Stimulated activated CD4-positive, alpha-beta T cell treated with anti-CD3 and anti-CD28 coated beads, Interleukin-2, amount 100 ng/mL, for 24 hours (primary cell): Measurements from ENCODE around the gene FRMPD1.
"Not testable (repeated sequence)": the region's sequence is repeated elsewhere in the genome, so short reads cannot be mapped to it uniquely, and the experiment has no call there.

Source experiments
- DNase-seq, 2 donors: peaks; one replicate each; pipeline ENCODE4 v3.0.0-alpha.2; 2020

FRMPD1 gene

DNA sequence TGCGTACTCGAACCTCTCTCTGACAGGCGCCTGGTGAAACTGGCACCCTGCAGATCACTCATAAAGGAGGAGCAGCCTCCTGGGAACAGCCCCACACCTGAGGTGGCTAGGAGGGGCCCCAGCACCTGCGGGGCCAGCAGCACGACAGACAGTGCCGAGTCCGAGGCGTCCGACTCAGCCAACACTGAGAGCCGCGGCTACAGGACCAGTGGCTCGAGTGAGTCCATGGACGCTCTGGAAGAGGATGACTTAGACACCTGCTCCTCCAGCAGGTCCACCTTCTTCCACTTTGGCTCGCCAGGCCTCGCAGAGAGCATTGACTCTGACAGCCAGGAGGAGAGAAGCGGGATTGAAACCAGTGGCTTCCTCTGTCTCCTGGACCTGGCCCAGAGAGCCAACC, 89.4 kb downstream of the FRMPD1 start:
- no peak for DNase-seq

DNA sequence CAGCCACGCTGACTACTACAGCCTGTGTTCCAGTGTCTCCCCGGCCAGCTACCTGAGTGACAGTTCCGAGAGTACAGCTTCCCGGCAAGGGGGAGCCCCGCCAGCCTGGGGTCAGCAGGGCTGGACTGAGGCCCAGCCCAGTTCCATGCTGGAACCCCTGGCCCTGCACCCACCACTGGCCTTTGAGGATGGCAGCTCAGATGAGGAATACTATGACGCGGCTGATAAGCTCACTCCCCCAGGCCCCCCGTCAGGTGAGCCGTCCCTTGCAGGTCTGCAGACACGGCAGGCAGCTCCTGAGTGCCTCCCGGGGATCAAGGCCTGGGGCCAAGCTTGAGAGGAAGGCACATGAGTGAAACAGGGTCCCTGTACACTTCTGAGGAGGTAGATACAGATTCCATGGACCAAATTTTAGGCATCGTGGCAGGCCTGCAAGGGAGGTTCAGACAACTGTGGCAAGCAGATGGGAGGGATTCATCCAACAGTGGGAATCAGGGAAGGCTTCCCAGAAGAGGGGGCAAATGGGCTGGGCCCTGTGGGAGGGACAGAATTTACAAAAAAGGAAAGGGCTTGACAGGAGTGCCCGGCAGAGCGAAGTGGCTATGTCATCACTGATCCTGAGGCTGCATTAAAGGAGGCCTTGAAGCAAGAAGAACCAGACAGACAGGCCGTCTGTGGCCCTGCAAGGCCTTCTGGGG, 90.0 kb downstream of the FRMPD1 start:
- DNase-seq = no peak

DNA sequence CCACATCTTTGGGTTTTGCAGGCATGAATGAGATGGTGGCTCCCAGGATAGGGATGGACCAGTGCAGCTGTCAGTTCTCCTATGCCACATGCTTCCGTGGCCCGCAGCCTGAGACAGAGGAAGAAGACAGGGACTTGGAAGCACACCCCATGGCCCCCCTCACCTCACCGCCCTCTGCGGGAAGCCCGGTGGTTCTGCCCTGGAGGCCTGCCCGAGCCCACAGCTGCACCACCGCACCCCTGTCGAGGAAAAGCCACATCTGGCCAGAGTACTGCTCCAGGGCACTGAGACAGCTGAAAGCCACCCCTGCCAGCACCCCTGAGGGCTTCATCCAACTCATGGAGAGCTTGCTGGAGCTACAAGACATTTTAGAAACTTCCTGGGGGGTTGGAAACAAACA, 95.2 kb downstream of the FRMPD1 start:
- no peak for DNase-seq

- DNase-seq = no peak
These were observed 95.9 kb downstream of the FRMPD1 start for GRCh38 chr9:37746448-37747270.

DNA sequence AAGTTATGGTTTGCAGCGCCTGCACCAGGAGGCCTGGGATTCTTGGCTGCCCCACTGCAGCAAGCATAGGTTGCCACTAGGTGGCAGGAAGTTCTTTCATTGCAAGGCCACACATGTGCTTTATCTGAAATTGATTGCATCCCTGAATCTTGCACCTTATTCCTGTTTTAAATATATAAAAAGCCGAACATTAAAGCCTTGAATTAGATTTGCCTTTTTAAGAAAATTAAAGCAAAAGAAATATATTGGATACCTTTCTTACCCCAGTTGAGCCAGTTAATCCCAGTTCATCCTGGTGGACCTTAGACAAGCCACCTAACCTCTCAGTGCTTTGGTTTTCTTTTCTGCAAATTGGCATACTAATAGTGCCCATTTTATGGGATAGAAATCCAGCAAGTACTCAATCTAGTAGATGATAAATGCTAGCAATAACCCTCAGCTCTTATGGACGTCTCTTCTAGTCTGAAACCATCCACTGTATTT, 96.6 kb downstream of the FRMPD1 start:
- DNase-seq = peak; percentile 56 to 65

DNA sequence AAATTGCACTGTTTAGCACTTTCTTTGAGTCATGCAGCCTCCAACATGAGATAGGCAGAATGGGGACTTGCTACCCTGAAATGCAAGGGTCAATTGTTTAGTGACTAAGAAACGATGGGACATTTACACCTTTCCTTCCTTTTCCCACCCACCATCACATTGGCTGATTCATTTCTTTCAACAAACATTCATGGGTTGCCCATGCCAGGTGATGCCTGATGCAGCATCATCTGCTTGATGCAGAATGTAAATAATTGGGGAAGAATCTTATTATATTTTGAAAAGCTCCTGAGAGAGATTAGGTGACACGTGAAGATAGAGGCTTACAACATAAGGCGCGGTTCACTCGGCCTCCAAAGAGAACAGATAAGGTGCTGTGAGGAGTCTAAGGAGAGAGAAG, 98.4 kb downstream of the FRMPD1 start:
- no peak for DNase-seq

DNA sequence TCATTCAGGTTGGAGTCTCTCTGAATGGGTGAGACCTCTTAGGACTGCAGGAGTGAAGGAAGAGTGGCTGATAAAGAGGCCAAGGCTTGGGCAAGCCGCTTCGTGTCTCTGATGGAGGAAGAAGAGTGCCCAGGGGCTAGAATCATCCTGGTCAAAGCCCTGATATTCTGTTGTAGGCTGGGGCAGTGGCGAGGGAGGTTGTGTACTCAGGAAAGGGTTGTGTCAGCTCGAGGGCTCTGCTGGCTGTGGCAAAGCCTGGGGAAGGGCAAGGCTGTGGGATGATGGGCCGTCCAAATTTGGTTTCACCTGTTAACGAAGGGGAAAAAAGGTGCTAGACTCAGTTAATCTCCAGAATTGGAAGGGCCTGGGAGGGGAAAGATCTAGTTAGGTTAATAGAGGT, 100.4 kb downstream of the FRMPD1 start:
- no peak for DNase-seq

DNA sequence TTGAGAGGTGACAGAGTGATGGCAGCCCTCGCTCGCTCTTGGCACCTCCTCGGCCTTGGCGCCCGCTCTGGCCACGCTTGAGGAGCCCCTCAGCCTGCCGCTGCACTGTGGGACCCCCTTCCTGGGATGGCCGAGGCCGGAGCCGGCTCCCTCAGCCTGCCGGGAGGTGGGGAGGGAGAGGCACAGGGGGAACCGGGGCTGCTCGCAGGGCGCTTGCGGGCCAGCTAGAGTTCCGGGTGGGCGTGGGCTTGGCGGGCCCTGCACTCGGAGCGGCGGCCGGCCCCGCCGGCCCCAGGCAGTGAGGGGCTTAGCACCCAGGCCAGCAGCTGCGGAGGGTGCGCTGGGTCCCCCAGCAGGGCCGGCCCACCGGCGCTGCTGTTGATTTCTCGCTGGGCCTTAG, 101.0 kb downstream of the FRMPD1 start:
- not testable (repeated sequence) for DNase-seq

GRCh38 chr9:37752112-37752511, 101.4 kb downstream of the FRMPD1 start:
- DNase-seq = not testable (repeated sequence)

- DNase-seq = peak in 1 of 2 donors; percentile 16
These were observed 102.1 kb downstream of the FRMPD1 start for GRCh38 chr9:37752642-37753488.

GRCh38 chr9:37753489-37754190, 102.9 kb downstream of the FRMPD1 start, which contains the start of gene TRMT10B:
TRMT10B (plus strand) TSS chr9:37753805; CDS start chr9:37761932, 8,127 bp downstream.
- DNase-seq = peak; percentile 79 to 80

DNA sequence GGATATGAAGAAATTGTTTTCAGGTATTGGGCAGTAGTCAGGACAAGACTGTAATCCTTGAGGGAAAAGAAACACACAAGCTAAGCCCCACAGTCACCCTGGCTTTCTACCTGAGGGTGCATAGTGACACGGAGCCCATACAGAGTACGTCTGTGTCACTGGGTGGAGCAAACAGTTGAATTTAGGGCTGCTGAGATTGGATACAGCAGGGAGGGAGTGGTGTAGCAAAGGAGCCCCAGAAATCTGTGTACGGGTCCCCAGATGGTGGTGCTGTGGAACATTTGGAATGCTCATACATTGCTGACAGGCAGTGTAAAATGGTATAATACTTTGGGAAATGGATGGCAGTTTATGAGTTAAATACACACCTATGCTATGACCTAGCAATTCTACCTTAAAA, 108.0 kb downstream of the FRMPD1 start:
- DNase-seq = no peak

DNA sequence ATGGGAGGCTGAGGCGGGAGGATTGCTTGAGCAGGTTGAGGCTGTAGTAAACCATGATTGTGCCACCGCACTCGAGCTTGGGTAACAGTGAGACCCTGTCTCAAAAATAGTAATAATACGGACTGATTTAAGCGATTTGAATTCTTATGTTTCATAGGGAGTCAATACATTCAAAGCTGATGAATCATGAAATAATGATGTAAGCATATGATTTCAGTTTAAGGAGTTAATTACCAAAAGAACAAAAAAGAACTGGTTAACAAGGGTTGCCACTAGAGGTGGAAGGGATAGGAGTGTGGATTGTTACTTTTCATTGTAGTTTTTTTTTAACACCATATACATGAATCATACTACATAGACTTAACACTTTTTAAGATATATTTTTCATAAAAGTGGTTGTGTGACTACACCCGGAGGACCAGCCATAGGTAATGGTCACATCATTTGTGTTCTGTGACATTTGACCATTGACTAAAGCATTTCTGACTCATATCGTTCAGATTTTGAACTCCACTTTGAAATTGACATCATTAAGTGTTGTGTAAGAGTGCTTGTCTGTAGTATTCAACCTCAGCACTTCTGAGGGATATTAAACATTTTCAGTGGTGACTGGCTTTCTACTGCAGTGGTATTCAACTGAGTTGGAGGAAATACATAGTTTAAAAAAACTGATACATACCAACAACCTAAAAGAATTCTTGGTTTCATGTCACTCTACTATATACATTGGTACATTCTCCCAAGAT, 109.8 kb downstream of the FRMPD1 start:
- DNase-seq = no peak

GRCh38 chr9:37761511-37761910, 110.8 kb downstream of the FRMPD1 start:
- DNase-seq = no peak

DNA sequence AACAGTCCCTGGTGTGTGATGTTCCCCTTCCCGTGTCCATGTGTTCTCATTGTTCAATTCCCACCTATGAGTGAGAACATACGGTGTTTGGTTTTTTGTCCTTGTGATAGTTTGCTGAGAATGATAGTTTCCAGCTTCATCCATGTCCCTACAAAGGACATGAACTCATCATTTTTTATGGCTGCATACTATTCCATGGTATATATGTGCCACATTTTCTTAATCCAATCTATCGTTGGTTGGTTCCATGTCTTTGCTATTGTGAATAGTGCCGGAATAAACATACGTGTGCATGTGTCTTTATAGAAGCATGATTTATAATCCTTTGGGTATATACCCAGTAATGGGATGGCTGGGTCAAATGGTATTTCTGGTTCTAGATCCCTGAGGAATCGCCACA, 114.5 kb downstream of the FRMPD1 start:
- DNase-seq = not testable (repeated sequence)

- no peak for DNase-seq
These were observed 118.6 kb downstream of the FRMPD1 start for GRCh38 chr9:37769306-37769705.

GRCh38 chr9:37769995-37770394, 119.2 kb downstream of the FRMPD1 start:
- no peak for DNase-seq

DNA sequence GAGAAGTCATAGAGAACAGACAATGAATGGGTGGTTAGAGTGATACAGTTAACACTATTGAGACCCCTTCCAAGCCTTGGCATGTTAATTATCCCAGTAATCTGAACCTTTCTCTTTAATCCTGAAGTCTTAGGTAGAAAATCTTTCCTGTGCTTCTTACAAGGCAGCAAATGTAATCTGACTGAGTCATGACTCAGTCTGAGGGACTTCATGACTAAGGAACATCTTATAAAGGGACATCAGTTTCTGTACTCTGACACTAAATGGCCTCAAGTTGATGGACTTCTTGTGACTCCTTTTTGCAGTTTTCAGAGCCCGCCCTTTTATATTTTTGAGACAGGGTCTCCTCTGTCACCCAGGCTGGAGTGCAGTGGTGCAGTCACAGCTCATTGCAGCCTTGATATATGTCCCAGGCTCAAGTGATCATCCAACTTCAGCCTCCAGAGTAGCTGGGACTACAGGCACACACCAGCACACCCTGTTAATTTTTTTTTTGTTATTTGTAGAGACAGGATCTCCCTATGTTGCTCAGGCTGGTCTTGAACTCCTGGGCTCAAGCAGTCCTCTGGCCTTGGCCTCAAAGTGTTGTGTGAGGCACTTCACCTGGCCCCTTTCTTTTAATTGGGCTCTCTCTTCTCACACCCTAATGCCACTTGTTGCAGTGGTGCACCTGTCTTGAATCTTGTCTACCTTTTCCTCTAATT, 124.6 kb downstream of the FRMPD1 start:
- no peak for DNase-seq

GRCh38 chr9:37776328-37776727, 125.6 kb downstream of the FRMPD1 start:
- DNase-seq = no peak

GRCh38 chr9:37778534-37778933, 127.8 kb downstream of the FRMPD1 start:
- no peak for DNase-seq

DNA sequence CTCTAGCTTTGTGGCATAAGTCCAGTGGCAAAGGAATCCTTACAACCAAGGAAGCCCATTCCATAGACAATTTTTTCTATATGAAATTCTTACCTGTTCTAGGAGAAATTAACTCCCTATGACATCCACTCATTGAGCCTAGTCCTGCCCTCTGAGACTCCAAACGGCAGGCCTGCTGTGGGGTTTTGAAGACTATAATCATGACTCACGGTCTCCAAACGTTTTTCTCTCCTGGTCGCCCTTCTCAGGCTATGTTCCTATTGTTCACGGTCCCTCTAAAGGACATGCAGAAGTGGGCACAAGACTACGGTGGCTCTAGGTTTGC, 133.5 kb downstream of the FRMPD1 start:
- no peak for DNase-seq
